HepG2 (cell line): ENCODE measurements around the gene CBX7. TPM values are rescaled to one million over a fixed set of nuclear protein-coding genes. Genes with fewer than 3 reads are reported as not detected.

Experiments used
- AGO2 ChIP-seq: fragments of 200-400 bp; formaldehyde crosslinking; optimal IDR thresholded peaks from 2 replicates; pipeline ENCODE3; 2017; ENCODE audit warnings: mild to moderate bottlenecking, low read depth, low read length, moderate library complexity
- ARID3A ChIP-seq: IDR thresholded peaks from 2 replicates; pipeline ENCODE4 v1.6.1; 2012; ENCODE audit warnings: low read depth, low read length, improper control_type of control experiment
- BORCS8-MEF2B ChIP-seq: sonication (generic); formaldehyde crosslinking; IDR thresholded peaks from 2 replicates; pipeline ENCODE4 v1.8.0; 2022; ENCODE audit warnings: mild to moderate bottlenecking, missing genetic modification reagents
- ELF4 ChIP-seq: sonication (generic); formaldehyde crosslinking; IDR thresholded peaks from 2 replicates; pipeline ENCODE4 v1.5.0; 2020; ENCODE audit warnings: missing genetic modification reagents, mild to moderate bottlenecking, moderate library complexity, borderline replicate concordance
- ETS1 ChIP-seq: sonication (generic); formaldehyde crosslinking; IDR thresholded peaks from 2 replicates; pipeline ENCODE4 v1.4.0; 2020; ENCODE audit warnings: missing genetic modification reagents
- HNF4A ChIP-seq: sonication (generic); formaldehyde crosslinking; IDR thresholded peaks from 2 replicates; pipeline ENCODE4 v1.4.0; 2020; ENCODE audit warnings: missing genetic modification reagents
- NFE2L1 ChIP-seq: sonication (generic); formaldehyde crosslinking; IDR thresholded peaks from 2 replicates; pipeline ENCODE4 v1.4.0; 2020; ENCODE audit warnings: missing genetic modification reagents, mild to moderate bottlenecking, borderline replicate concordance
- NFRKB ChIP-seq: fragments of 450-650 bp; IDR thresholded peaks from 2 replicates; pipeline ENCODE4 v1.6.1; 2017
- POLR2AphosphoS2 ChIP-seq: IDR thresholded peaks from 2 replicates; pipeline ENCODE4 v1.6.1; 2011; ENCODE audit warnings: low read depth, low read length, improper control_type of control experiment
- RAD51 ChIP-seq: fragments of 450-650 bp; IDR thresholded peaks from 2 replicates; pipeline ENCODE4 v1.6.1; 2016; ENCODE audit warnings: borderline replicate concordance
- STAT5B ChIP-seq: sonication (generic); formaldehyde crosslinking; IDR thresholded peaks from 2 replicates; pipeline ENCODE4 v1.4.0; 2020; ENCODE audit warnings: missing genetic modification reagents
- TGIF2 ChIP-seq: IDR thresholded peaks from 2 replicates; pipeline ENCODE4 v1.6.1; 2016; ENCODE audit warnings: control low read depth, missing compliant biosample characterization
- XRCC5 ChIP-seq: fragments of 200-400 bp; formaldehyde crosslinking; optimal IDR thresholded peaks from 2 replicates; pipeline ENCODE3; 2017; ENCODE audit warnings: mild to moderate bottlenecking, low read length
- ZFY ChIP-seq: sonication (generic); formaldehyde crosslinking; IDR thresholded peaks from 2 replicates; pipeline ENCODE4 v1.4.0; 2020; ENCODE audit warnings: missing genetic modification reagents
- ZNF224 ChIP-seq: sonication (generic); formaldehyde crosslinking; IDR thresholded peaks from 2 replicates; pipeline ENCODE4 v1.5.0; 2020; ENCODE audit warnings: mild to moderate bottlenecking, missing genetic modification reagents
- ZNF24 ChIP-seq: fragments of 450-650 bp; IDR thresholded peaks from 2 replicates; pipeline ENCODE4 v1.6.1; 2017; ENCODE audit warnings: antibody characterized with exemption, mild to moderate bottlenecking
- ZNF414 ChIP-seq: sonication (generic); formaldehyde crosslinking; IDR thresholded peaks from 2 replicates; pipeline ENCODE4 v1.5.0; 2020; ENCODE audit warnings: missing genetic modification reagents
- ZNF687 ChIP-seq: sonication (generic); formaldehyde crosslinking; IDR thresholded peaks from 2 replicates; pipeline ENCODE4 v1.5.1; 2020; ENCODE audit warnings: mild to moderate bottlenecking, missing genetic modification reagents, moderate library complexity
- ZNF747 ChIP-seq: sonication (generic); formaldehyde crosslinking; IDR thresholded peaks from 2 replicates; pipeline ENCODE4 v1.8.1; 2023; ENCODE audit warnings: missing genetic modification reagents, mild to moderate bottlenecking, borderline replicate concordance
- ZNF772 ChIP-seq: sonication (generic); formaldehyde crosslinking; IDR thresholded peaks from 2 replicates; pipeline ENCODE4 v1.5.0; 2020; ENCODE audit warnings: mild to moderate bottlenecking, missing genetic modification reagents
- ZNF800 ChIP-seq: sonication (generic); formaldehyde crosslinking; IDR thresholded peaks from 2 replicates; pipeline ENCODE4 v1.4.0; 2020; ENCODE audit warnings: missing genetic modification reagents
- ZNF83 ChIP-seq: sonication (generic); formaldehyde crosslinking; IDR thresholded peaks from 2 replicates; pipeline ENCODE4 v1.4.0; 2020; ENCODE audit warnings: missing genetic modification reagents, mild to moderate bottlenecking, borderline replicate concordance
- polyA plus RNA-seq, 8 experiments: library from polyadenylated mRNA; depleted of rRNA in 3 of 8; stranded (reverse) in 7 of 8; unstranded in 1 of 8; fragments of >200 nt; fragmentation: Illumina TruSeq in 4 of 8; extraction: Trizol in 4 of 8; gene quantifications; 2 replicates each; pipeline versions ENCODE4 v1.2.1 to v1.2.3, GENCODE V29; 2011 to 2016; ENCODE audit warnings: low read depth in 4 of 8, missing spikeins in 1 of 8, mixed read lengths in 1 of 8; ENCODE audit not compliant: insufficient read depth in 1 of 8
- total RNA-seq, 5 experiments: library from RNA; depleted of rRNA; stranded (reverse); fragments of >200 nt; fragmentation: Illumina TruSeq; extraction: Trizol; gene quantifications; 2 replicates each; pipeline ENCODE4 v1.2.3, GENCODE V29; 2016; ENCODE audit warnings: low read depth in 1 of 5

The CBX7 gene
- total and polyA plus RNA-seq, 2 of the 13 experiments (the other 11 are each of a cell fraction or from before 2014, with no cell fraction given), result 0.35 to 4.9 TPM

- TF ChIP-seq POLR2AphosphoS2 (no peak), ZNF83 (CRISPR knock-in tag) (no peak), ZNF24 (no peak), ZFY (0 out of 2 replicates have a peak, but pooled peaks have one; percentile 30), ZNF414 (no peak), STAT5B (CRISPR knock-in tag) (no peak), XRCC5 (no peak), BORCS8-MEF2B (no peak), ZNF800 (CRISPR knock-in tag) (0 out of 2 replicates have a peak, but pooled peaks have one; percentile 33), ZNF772 (CRISPR knock-in tag) (no peak), RAD51 (no peak), TGIF2 (CRISPR knock-in tag) (no peak), ZNF224 (CRISPR knock-in tag) (no peak), AGO2 (no peak), NFE2L1 (no peak), ARID3A (no peak), NFRKB (no peak), HNF4A (CRISPR knock-in tag) (peak; percentile 55), ZNF747 (CRISPR knock-in tag) (no peak), ETS1 (CRISPR knock-in tag) (0 out of 2 replicates have a peak, but pooled peaks have one; percentile 4), ELF4 (CRISPR knock-in tag) (no peak), ZNF687 (CRISPR knock-in tag) (peak; percentile 60)
These were observed 20.7 kb upstream of the CBX7 start (continued) for GRCh38 chr22:39173050-39173706.
